ENCODE results near the gene VWA5B2. TPM values are rescaled to one million over a fixed set of nuclear protein-coding genes. Genes with fewer than 3 reads are reported as not detected.

Gene VWA5B2
- total and polyA plus RNA-seq, 2 experiments from 2014 or later, result 0.66 TPM; not detected in 1

GRCh38 chr3:184189421-184189820, 40.0 kb upstream of the VWA5B2 start:
- DNase-seq (ENCODE audit: low spot score), result no peak
- H2AFZ ChIP-seq, result no peak overlapping the region
- Mint-ChIP-seq H3K36me3 (ENCODE audit: low read depth) (peaks cover 68% of the 10 kb centered on the region), H3K4me1 (peaks cover 14% of the 10 kb centered on the region), H3K27ac (no peak overlapping the region), H3K27me3 (ENCODE audit: insufficient read depth, low read depth, poor library complexity) (peaks cover 15% of the 10 kb centered on the region), H3K9me3 (no peaks in the 10 kb centered on the region; the same call in 2 of the 3 replicates), H3K4me3 (no peak overlapping the region)
- H4K20me1 ChIP-seq (replicated peaks; ENCODE audit: insufficient read depth), result peaks cover 15% of the 10 kb centered on the region; the same call in 1 of the 2 replicates
- peaks cover 13% of the 10 kb centered on the region for H3K36me3 ChIP-seq (ENCODE audit: insufficient read depth)
- H3K27me3 ChIP-seq (ENCODE audit: insufficient read depth), result no peaks in the 10 kb centered on the region
- no peaks in the 10 kb centered on the region for H3K9me2 ChIP-seq (ENCODE audit: insufficient read depth)
- H3F3A ChIP-seq (replicated peaks; ENCODE audit: low read depth), result no peaks in the 10 kb centered on the region
- H3K27ac ChIP-seq (ENCODE audit: low read depth), result no peak overlapping the region
- H3K4me2 ChIP-seq, result no peak overlapping the region
- peaks cover 11% of the 10 kb centered on the region for H3K4me1 ChIP-seq (ENCODE audit: insufficient read depth)
- no peak for ATAC-seq
- no peak overlapping the region for H3K4me3 ChIP-seq
- no peak for TF ChIP-seq POLR2AphosphoS5 (IDR thresholded peaks at IDR 0.05; ENCODE audit: low read depth)
- peaks cover 34% of the 10 kb centered on the region for H3K79me2 ChIP-seq (replicated peaks; ENCODE audit: insufficient read depth)

GRCh38 chr3:184192889-184193288, 36.5 kb upstream of the VWA5B2 start:
- H3K27me3 ChIP-seq (ENCODE audit: insufficient read depth), result no peaks in the 10 kb centered on the region
- ATAC-seq, result no peak
- H3K36me3 ChIP-seq (ENCODE audit: insufficient read depth), result peaks cover 13% of the 10 kb centered on the region
- no peak for TF ChIP-seq CREB1 (CRISPR knock-in tag; IDR thresholded peaks at IDR 0.05; ENCODE audit: low read depth)
- TF ChIP-seq POLR2AphosphoS5 (IDR thresholded peaks at IDR 0.05; ENCODE audit: low read depth), result no peak
- no peak for TF ChIP-seq ETS1 (IDR thresholded peaks at IDR 0.05)
- TF ChIP-seq STAT1 (IDR thresholded peaks at IDR 0.05; ENCODE audit: unreplicated experiment), result no peak
- TF ChIP-seq ZNF114 (CRISPR knock-in tag; IDR thresholded peaks at IDR 0.05), result no peak
- no peak for TF ChIP-seq CTCF (conservative IDR thresholded peaks at IDR 0.05; ENCODE audit: low read depth in 2 of 2)
- TF ChIP-seq EZH2 (IDR thresholded peaks at IDR 0.05; ENCODE audit: low read depth, unreplicated experiment), result no peak
- no peak for TF ChIP-seq EZH2phosphoT487 (IDR thresholded peaks at IDR 0.05; ENCODE audit: unreplicated experiment)
- no peak for TF ChIP-seq REST (IDR thresholded peaks at IDR 0.05; ENCODE audit: unreplicated experiment)
- no peak for TF ChIP-seq JUNB (IDR thresholded peaks at IDR 0.05; ENCODE audit: unreplicated experiment)

More at GRCh38 chr3:184192889-184193288, 36.5 kb upstream of the VWA5B2 start:
- Histone ChIP-seq H3K4me1 (ENCODE audit: insufficient read depth) (no peaks in the 10 kb centered on the region), H3K4me3 (no peak overlapping the region), H2AFZ (no peak overlapping the region), H3F3A (replicated peaks; ENCODE audit: low read depth) (no peaks in the 10 kb centered on the region), H3K4me2 (no peak overlapping the region), H4K20me1 (replicated peaks; ENCODE audit: insufficient read depth) (peaks cover 5% of the 10 kb centered on the region; the same call in 1 of the 2 replicates), H3K27ac (ENCODE audit: low read depth) (no peak overlapping the region), H3K79me2 (replicated peaks; ENCODE audit: insufficient read depth) (peaks cover 17% of the 10 kb centered on the region), H3K9me2 (ENCODE audit: insufficient read depth) (no peaks in the 10 kb centered on the region)
- H3K27ac Mint-ChIP-seq, result 0 out of 2 replicates have a peak overlapping the region, but pooled peaks have one; percentile 19
- peaks cover 65% of the 10 kb centered on the region for H3K36me3 Mint-ChIP-seq (ENCODE audit: low read depth)
- no peaks in the 10 kb centered on the region for H3K9me3 Mint-ChIP-seq
- H3K27me3 Mint-ChIP-seq (ENCODE audit: insufficient read depth, low read depth, poor library complexity), result peaks cover 4% of the 10 kb centered on the region
- no peak for DNase-seq (ENCODE audit: low spot score)
- H3K4me1 Mint-ChIP-seq, result no peaks in the 10 kb centered on the region
- H3K4me3 Mint-ChIP-seq, result no peak overlapping the region
